ENCODE data around the gene NELL1. TPM values are rescaled to one million over a fixed set of nuclear protein-coding genes. Genes with fewer than 3 reads are reported as not detected.

The NELL1 gene
- total RNA-seq, 4 donors from 2014 or later: 0.27 TPM; not detected in 3

- intact Hi-C loops (cut with DNase I; ENCODE audit: low total_unique reads) (no loop called here), in situ Hi-C loops (cut with MboI; ENCODE audit: low pct_ligation_motif_present in 1 of 4, low pct_unique_long_range_greater_than_20kb in 1 of 4, low sequenced_read_pairs in 3 of 4) (no loop called here)
- WGBS, 2 donors (ENCODE audit: low coverage in 1 of 2): 71 to 75% methylated on average over 5 of the region's 5 CpGs
These were observed 62.4 kb downstream of the NELL1 start for GRCh38 chr11:20731676-20732215.

DNA sequence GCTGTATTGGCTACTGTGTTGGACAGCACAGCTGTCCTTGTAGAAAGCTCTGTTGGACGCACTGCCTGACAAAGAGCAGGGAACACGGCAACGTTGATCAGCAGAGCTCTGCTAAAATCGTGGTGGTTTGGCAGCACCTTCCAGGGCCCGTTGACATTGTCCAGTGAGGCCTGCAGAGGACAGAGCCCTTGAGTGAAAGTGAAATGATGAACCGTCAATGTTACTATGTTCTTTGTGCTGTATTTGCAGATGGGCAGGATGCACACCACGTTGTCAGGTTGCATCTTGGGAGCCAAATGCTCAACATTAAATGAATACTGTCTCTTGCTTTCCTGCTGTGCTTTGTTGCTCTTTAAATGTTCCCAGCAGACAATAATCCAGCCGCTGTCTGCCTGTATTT is 69.7 kb downstream of the NELL1 start:
- in situ Hi-C loops (cut with MboI; ENCODE audit: low pct_ligation_motif_present in 1 of 4, low pct_unique_long_range_greater_than_20kb in 1 of 4, low sequenced_read_pairs in 3 of 4) (no loop called here), intact Hi-C loops (cut with DNase I; ENCODE audit: low total_unique reads) (no loop called here)
- Histone ChIP-seq H3K27me3 (no peaks in the 10 kb centered on the region), H3K9me3 (no peaks in the 10 kb centered on the region), H3K36me3 (no peaks in the 10 kb centered on the region), H3K4me3 (no peak overlapping the region), H3K27ac (no peak overlapping the region), H3K4me1 (no peaks in the 10 kb centered on the region)
- TF ChIP-seq POLR2AphosphoS5 (IDR thresholded peaks at IDR 0.05): no peak
- TF ChIP-seq EP300 (IDR thresholded peaks at IDR 0.05; ENCODE audit: low read depth): no peak
- no peak for TF ChIP-seq CTCF (IDR thresholded peaks at IDR 0.05)
- no peak for TF ChIP-seq POLR2A (IDR thresholded peaks at IDR 0.05)
- no peak for DNase-seq
- WGBS, 2 donors (ENCODE audit: low coverage in 1 of 2): 50 to 56% methylated on average over 3 to 8 of the region's 8 CpGs

More at GRCh38 chr11:20731676-20732215, 62.4 kb downstream of the NELL1 start:
- no peak for DNase-seq
- no peaks in the 10 kb centered on the region for H3K36me3 ChIP-seq
- H3K27ac ChIP-seq: no peak overlapping the region
- H3K4me1 ChIP-seq: no peaks in the 10 kb centered on the region
- no peak for TF ChIP-seq POLR2A (IDR thresholded peaks at IDR 0.05)
- TF ChIP-seq POLR2AphosphoS5 (IDR thresholded peaks at IDR 0.05): no peak
- no peak for TF ChIP-seq CTCF (IDR thresholded peaks at IDR 0.05)
- no peak for TF ChIP-seq EP300 (IDR thresholded peaks at IDR 0.05; ENCODE audit: low read depth)
- H3K4me3 ChIP-seq: no peak overlapping the region
- H3K27me3 ChIP-seq: no peaks in the 10 kb centered on the region
- no peaks in the 10 kb centered on the region for H3K9me3 ChIP-seq

GRCh38 chr11:20739577-20739976 is 70.2 kb downstream of the NELL1 start:
- Histone ChIP-seq H3K4me3 (no peak overlapping the region), H3K4me1 (no peaks in the 10 kb centered on the region), H3K27me3 (no peaks in the 10 kb centered on the region), H3K9me3 (no peaks in the 10 kb centered on the region), H3K36me3 (no peaks in the 10 kb centered on the region), H3K27ac (no peak overlapping the region)
- no peak for DNase-seq
- no peak for TF ChIP-seq POLR2A (IDR thresholded peaks at IDR 0.05)
- no peak for TF ChIP-seq CTCF (IDR thresholded peaks at IDR 0.05)
- no peak for TF ChIP-seq EP300 (IDR thresholded peaks at IDR 0.05; ENCODE audit: low read depth)
- TF ChIP-seq POLR2AphosphoS5 (IDR thresholded peaks at IDR 0.05): no peak
- 61 to 62% methylated on average over 4 of the region's 4 CpGs for WGBS, 2 donors (ENCODE audit: low coverage in 1 of 2)
- intact Hi-C loops (cut with DNase I; ENCODE audit: low total_unique reads): no loop called here
- in situ Hi-C loops (cut with MboI; ENCODE audit: low pct_ligation_motif_present in 1 of 4, low pct_unique_long_range_greater_than_20kb in 1 of 4, low sequenced_read_pairs in 3 of 4): no loop called here

- in situ Hi-C loops (cut with MboI; ENCODE audit: low pct_ligation_motif_present in 1 of 4, low pct_unique_long_range_greater_than_20kb in 1 of 4, low sequenced_read_pairs in 3 of 4) (no loop called here), intact Hi-C loops (cut with DNase I; ENCODE audit: low total_unique reads) (no loop called here)
- TF ChIP-seq POLR2A (IDR thresholded peaks at IDR 0.05) (no peak), POLR2AphosphoS5 (IDR thresholded peaks at IDR 0.05) (no peak), CTCF (IDR thresholded peaks at IDR 0.05) (no peak), EP300 (IDR thresholded peaks at IDR 0.05; ENCODE audit: low read depth) (no peak)
- H3K27me3 ChIP-seq: no peaks in the 10 kb centered on the region
- no peak overlapping the region for H3K27ac ChIP-seq
- H3K36me3 ChIP-seq: no peaks in the 10 kb centered on the region
- no peak for DNase-seq
- H3K9me3 ChIP-seq: no peaks in the 10 kb centered on the region
- H3K4me1 ChIP-seq: no peaks in the 10 kb centered on the region
- WGBS, 2 donors (ENCODE audit: low coverage in 1 of 2): 18 to 38% methylated on average over 2 to 6 of the region's 6 CpGs
- no peak overlapping the region for H3K4me3 ChIP-seq
These were observed 85.5 kb downstream of the NELL1 start for GRCh38 chr11:20754933-20755332.

Data from transverse colon (tissue), 4 donors.